Neural progenitor cell (in vitro differentiated cells): ENCODE results near the gene CDV3.

Source experiments
- CTCF ChIP-seq: fragments of 200-600 bp; sonication (generic); IDR thresholded peaks from 2 replicates; pipeline ENCODE4 v1.5.1; 2017; ENCODE audit warnings: antibody characterized with exemption, mild to moderate bottlenecking
- EZH2 ChIP-seq: fragments of 200-600 bp; sonication (generic); IDR thresholded peaks from 2 replicates; pipeline ENCODE4 v1.6.1; 2017; ENCODE audit warnings: antibody characterized with exemption, mild to moderate bottlenecking, moderate library complexity
- EZH2phosphoT487 ChIP-seq: fragments of 200-600 bp; sonication (generic); IDR thresholded peaks from 2 replicates; pipeline ENCODE4 v1.6.1; 2017; ENCODE audit warnings: antibody characterized with exemption

GRCh38 chr3:133600572-133601081, 27.1 kb downstream of the CDV3 start:
- TF ChIP-seq CTCF (no peak), EZH2 (no peak), EZH2phosphoT487 (no peak)
